Erythroblast (primary cell): ENCODE measurements around the gene WDR7.

ENCODE experiments used
- GATA1 ChIP-seq: IDR thresholded peaks from 2 replicates; pipeline ENCODE4 v1.6.1; 2011; ENCODE audit warnings: low read depth, mild to moderate bottlenecking, control low read depth, low read length, moderate library complexity
- POLR2A ChIP-seq: IDR thresholded peaks from 2 replicates; pipeline ENCODE4 v1.6.1; 2011; ENCODE audit warnings: mild to moderate bottlenecking, low read length

GRCh38 chr18:56899660-56900059, 248.5 kb downstream of the WDR7 start:
- no peak for TF ChIP-seq POLR2A
- TF ChIP-seq GATA1: no peak
